ENCODE measurements around the gene MAVS.

The MAVS gene

GRCh38 chr20:3800878-3801260 is 45.8 kb upstream of the MAVS start:
- TF ChIP-seq CTCF (IDR thresholded peaks at IDR 0.05; ENCODE audit: low read length, missing control alignments) = no peak
- no peak overlapping the region for H3K4me3 ChIP-seq (replicated peaks; ENCODE audit: low read depth, low read length)
- no peak for DNase-seq (ENCODE audit: low read depth)

GRCh38 chr20:3801299-3801698 is 45.3 kb upstream of the MAVS start:
- TF ChIP-seq CTCF (IDR thresholded peaks at IDR 0.05; ENCODE audit: low read length, missing control alignments) = no peak
- H3K4me3 ChIP-seq (replicated peaks; ENCODE audit: low read depth, low read length) = no peak overlapping the region
- no peak for DNase-seq (ENCODE audit: low read depth)

- no peak for DNase-seq (ENCODE audit: low read depth)
- no peak overlapping the region for H3K4me3 ChIP-seq (replicated peaks; ENCODE audit: low read depth, low read length)
- no peak for TF ChIP-seq CTCF (IDR thresholded peaks at IDR 0.05; ENCODE audit: low read length, missing control alignments)
Measured at GRCh38 chr20:3801846-3802245, 44.8 kb upstream of the MAVS start.

GRCh38 chr20:3802524-3803239 is 44.0 kb upstream of the MAVS start:
- H3K4me3 ChIP-seq (replicated peaks; ENCODE audit: low read depth, low read length) = no peak overlapping the region
- no peak for DNase-seq (ENCODE audit: low read depth)
- no peak for TF ChIP-seq CTCF (IDR thresholded peaks at IDR 0.05; ENCODE audit: low read length, missing control alignments)

- H3K4me3 ChIP-seq (replicated peaks; ENCODE audit: low read depth, low read length) = no peak overlapping the region
- DNase-seq (ENCODE audit: low read depth) = no peak
- no peak for TF ChIP-seq CTCF (IDR thresholded peaks at IDR 0.05; ENCODE audit: low read length, missing control alignments)
Measured at GRCh38 chr20:3803289-3803688, 43.3 kb upstream of the MAVS start.

- DNase-seq (ENCODE audit: low read depth) = no peak
- H3K4me3 ChIP-seq (replicated peaks; ENCODE audit: low read depth, low read length) = no peak overlapping the region
- TF ChIP-seq CTCF (IDR thresholded peaks at IDR 0.05; ENCODE audit: low read length, missing control alignments) = no peak
Measured at GRCh38 chr20:3803854-3804253, 42.8 kb upstream of the MAVS start.

GRCh38 chr20:3804254-3804751 is 42.3 kb upstream of the MAVS start:
- no peak overlapping the region for H3K4me3 ChIP-seq (replicated peaks; ENCODE audit: low read depth, low read length)
- no peak for TF ChIP-seq CTCF (IDR thresholded peaks at IDR 0.05; ENCODE audit: low read length, missing control alignments)
- DNase-seq (ENCODE audit: low read depth) = no peak

Data from fibroblast of pulmonary artery (primary cell).